Panc1 (cell line): ENCODE data around the gene HDHD3. TPM values are rescaled to one million over a fixed set of nuclear protein-coding genes. Genes with fewer than 3 reads are reported as not detected.

Source experiments
- ATAC-seq: fragments of 200-7000 bp; cut with Tn5 transposase; 2 replicates; pipeline ENCODE4 v1.9.1; 2020; ENCODE audit warnings: mild to moderate bottlenecking, moderate library complexity
- BruUV-seq: library from RNA; stranded (reverse); fragments of 400-500 nt; replicated peaks from 2 replicates; lab custom pipeline; 2021; lab: Mats Ljungman, UMichigan
- CTCF ChIA-PET: fragments of 300-600 bp; sonication (Branson Sonifier 250); formaldehyde crosslinking; loops from one replicate; lab custom pipeline; 2022; ENCODE audit warnings: antibody characterized with exemption; lab: Charles Lee
- POLR2A ChIA-PET: fragments of 300-600 bp; sonication (Branson Sonifier 250); formaldehyde crosslinking; loops from one replicate; lab custom pipeline; 2022; ENCODE audit warnings: antibody characterized with exemption; lab: Charles Lee
- DNase-seq: peaks from one replicate; pipeline ENCODE4 v3.0.0-alpha.2; 2010; ENCODE audit warnings: low read depth, low spot score
- H3K27ac ChIP-seq: 2 replicates; pipeline ENCODE4 v1.5.1; 2011; ENCODE audit warnings: mild to moderate bottlenecking, low read length, inconsistent platforms
- H3K27me3 ChIP-seq: fragments of 200-500 bp; sonication (Bioruptor generic); 2 replicates; pipeline ENCODE4 v1.6.0; 2014; ENCODE audit warnings: low read length, inconsistent platforms; ENCODE audit not compliant: control insufficient read depth, insufficient read depth
- H3K36me3 ChIP-seq: fragments of 200-500 bp; sonication (Bioruptor generic); 2 replicates; pipeline ENCODE4 v1.5.1; 2014; ENCODE audit warnings: inconsistent platforms, mild to moderate bottlenecking, low read length, moderate library complexity; ENCODE audit not compliant: control insufficient read depth, insufficient read depth
- H3K4me1 ChIP-seq: 2 replicates; pipeline ENCODE4 v1.5.1; 2011; ENCODE audit warnings: inconsistent platforms, mild to moderate bottlenecking, low read length, moderate library complexity; ENCODE audit not compliant: control insufficient read depth, insufficient read depth
- H3K4me3 ChIP-seq, 2 experiments: 2 replicates each; pipeline ENCODE4 v1.5.1; 2011 to 2012; ENCODE audit warnings: low read depth in 2 of 2, low read length in 2 of 2, mild to moderate bottlenecking in 2 of 2, inconsistent platforms in 1 of 2, moderate library complexity in 1 of 2
- H3K9me3 ChIP-seq: fragments of 200-500 bp; sonication (Bioruptor generic); 2 replicates; pipeline ENCODE4 v1.5.1; 2014; ENCODE audit warnings: low read depth, mild to moderate bottlenecking, inconsistent platforms, low read length, moderate library complexity; ENCODE audit not compliant: control insufficient read depth, insufficient read depth
- CTCF ChIP-seq: fragments of 450-650 bp; IDR thresholded peaks from 2 replicates; pipeline ENCODE4 v1.5.1; 2017; ENCODE audit warnings: mild to moderate bottlenecking
- POLR2AphosphoS5 ChIP-seq: IDR thresholded peaks from 2 replicates; pipeline ENCODE4 v1.6.1; 2012; ENCODE audit warnings: mild to moderate bottlenecking, low read depth, low read length, moderate library complexity
- REST ChIP-seq, 2 experiments: IDR thresholded peaks; 2 replicates each; pipeline ENCODE4 v1.6.1; 2011 to 2012; ENCODE audit warnings: low read depth in 2 of 2, control low read depth in 1 of 2, low read length in 1 of 2, mild to moderate bottlenecking in 1 of 2, moderate library complexity in 1 of 2; ENCODE audit not compliant: insufficient read depth in 1 of 2
- SIN3A ChIP-seq: IDR thresholded peaks from 2 replicates; pipeline ENCODE4 v1.6.1; 2012; ENCODE audit warnings: low read depth, mild to moderate bottlenecking, low read length, moderate library complexity, borderline replicate concordance; ENCODE audit not compliant: insufficient read depth
- TCF7L2 ChIP-seq: IDR thresholded peaks from 2 replicates; pipeline ENCODE4 v1.6.1; 2011; ENCODE audit warnings: mild to moderate bottlenecking, low read depth, low read length, inconsistent platforms
- in situ Hi-C: cut with HindIII; loops from 2 replicates; pipeline ENCODE4 v1.10.0; 2016; ENCODE audit warnings: low sequenced_read_pairs, low pct_unique_long_range_greater_than_20kb
- intact Hi-C: fragments of 100-400 bp; cut with micrococcal nuclease; formaldehyde crosslinking; loops from one replicate; pipeline ENCODE4 v1.10.0; 2022; ENCODE audit not compliant: unreplicated experiment
- total RNA-seq: library from RNA; stranded (reverse); gene quantifications from one replicate; pipeline ENCODE4 v1.2.1, GENCODE V29; 2021; ENCODE audit not compliant: unreplicated experiment

HDHD3 gene
- total RNA-seq, 1 experiment from 2014 or later: 14.5 TPM

- TF ChIP-seq CTCF (no peak), REST (IDR thresholded peaks at IDR 0.05; ENCODE audit: insufficient read depth in 1 of 2, low read depth in 2 of 2, low read length in 1 of 2) (no peak), POLR2AphosphoS5 (no peak), SIN3A (no peak), TCF7L2 (no peak)
- no peaks in the 10 kb centered on the region for H3K4me1 ChIP-seq
- POLR2A ChIA-PET: interaction anchor here (0.5 to 0.6 kb wide), 2 partner anchors 20 to 134 kb away, joined by 3 to 9 read pairs; no protein-coding TSS in a partner anchor
- no peak for DNase-seq
- intact Hi-C loops (no loop called here), in situ Hi-C loops (no loop called here)
- no peak overlapping the region for H3K4me3 ChIP-seq
- no peak overlapping the region for H3K27ac ChIP-seq
- H3K27me3 ChIP-seq: no peaks in the 10 kb centered on the region
- no peaks in the 10 kb centered on the region for H3K9me3 ChIP-seq
- no peak for ATAC-seq
- CTCF ChIA-PET: no interaction called here
- no TSS peak for BruUV-seq
- no peaks in the 10 kb centered on the region for H3K36me3 ChIP-seq
Observed at GRCh38 chr9:113387560-113388230, 10.9 kb upstream of the HDHD3 start.

- ATAC-seq: no peak
- no peak overlapping the region for H3K4me3 ChIP-seq
- TF ChIP-seq TCF7L2: no peak
- no peak for TF ChIP-seq REST (IDR thresholded peaks at IDR 0.05; ENCODE audit: insufficient read depth in 1 of 2, low read depth in 2 of 2, low read length in 1 of 2)
- no peak for TF ChIP-seq SIN3A
- TF ChIP-seq CTCF: no peak
- no peak for TF ChIP-seq POLR2AphosphoS5
- no peaks in the 10 kb centered on the region for H3K4me1 ChIP-seq
- TSS peak; percentile 89 for BruUV-seq
- no peaks in the 10 kb centered on the region for H3K27me3 ChIP-seq
- no peak overlapping the region for H3K27ac ChIP-seq
- ChIA-PET CTCF (interaction anchor here (0.6 kb wide), 1 partner anchor 16 kb away, joined by 3 read pairs; no protein-coding TSS in a partner anchor), POLR2A (no interaction called here)
- no peaks in the 10 kb centered on the region for H3K36me3 ChIP-seq
- H3K9me3 ChIP-seq: no peaks in the 10 kb centered on the region
- in situ Hi-C loops (no loop called here), intact Hi-C loops (no loop called here)
- DNase-seq: no peak
Observed at GRCh38 chr9:113386571-113387393, 10.0 kb upstream of the HDHD3 start.
